ENCODE measurements around the gene SBF2.

The SBF2 gene

GRCh38 chr11:10293423-10294289 is at the start of gene SBF2:
SBF2 (minus strand) TSS chr11:10294219; CDS start chr11:10294069, 150 bp downstream.
- peak within 1 kb of the TSS; percentile 94 for H3K27ac ChIP-seq (ENCODE audit: low read depth, low read length)
- H3K4me1 ChIP-seq (ENCODE audit: control insufficient read depth, insufficient read depth, low read length), result peaks cover 35% of the 10 kb centered on the region
- H3K36me3 ChIP-seq (ENCODE audit: control insufficient read depth, insufficient read depth, low read length), result no peaks in the 10 kb centered on the region
- H3K4me3 ChIP-seq (ENCODE audit: low read depth, low read length), result peak within 1 kb of the TSS; percentile 87
- peaks cover 6% of the 10 kb centered on the region; the same call in 1 of the 2 replicates for H3K27me3 ChIP-seq (ENCODE audit: control insufficient read depth, insufficient read depth, low read length)
- no peaks in the 10 kb centered on the region for H3K9me3 ChIP-seq (ENCODE audit: control insufficient read depth, insufficient read depth, low read length)
- H3K9ac ChIP-seq (ENCODE audit: low read depth, low read length), result peak within 1 kb of the TSS; percentile 57

- Histone ChIP-seq H3K27me3 (ENCODE audit: control insufficient read depth, insufficient read depth, low read length) (no peaks in the 10 kb centered on the region), H3K4me1 (ENCODE audit: control insufficient read depth, insufficient read depth, low read length) (no peaks in the 10 kb centered on the region), H3K36me3 (ENCODE audit: control insufficient read depth, insufficient read depth, low read length) (no peaks in the 10 kb centered on the region), H3K4me3 (ENCODE audit: low read depth, low read length) (no peak overlapping the region), H3K9me3 (ENCODE audit: control insufficient read depth, insufficient read depth, low read length) (peaks cover 3% of the 10 kb centered on the region; the same call in 1 of the 2 replicates), H3K27ac (ENCODE audit: low read depth, low read length) (no peak overlapping the region), H3K9ac (ENCODE audit: low read depth, low read length) (no peak overlapping the region)
These were observed 44.3 kb upstream of the SBF2 start for GRCh38 chr11:10338287-10338686.

- H3K4me1 ChIP-seq (ENCODE audit: control insufficient read depth, insufficient read depth, low read length), result no peaks in the 10 kb centered on the region
- no peak overlapping the region for H3K9ac ChIP-seq (ENCODE audit: low read depth, low read length)
- no peaks in the 10 kb centered on the region for H3K27me3 ChIP-seq (ENCODE audit: control insufficient read depth, insufficient read depth, low read length)
- no peaks in the 10 kb centered on the region for H3K36me3 ChIP-seq (ENCODE audit: control insufficient read depth, insufficient read depth, low read length)
- no peak overlapping the region for H3K27ac ChIP-seq (ENCODE audit: low read depth, low read length)
- peaks cover 3% of the 10 kb centered on the region; the same call in 1 of the 2 replicates for H3K9me3 ChIP-seq (ENCODE audit: control insufficient read depth, insufficient read depth, low read length)
- H3K4me3 ChIP-seq (ENCODE audit: low read depth, low read length), result no peak overlapping the region
These were observed 39.5 kb upstream of the SBF2 start for GRCh38 chr11:10333490-10333889.

GRCh38 chr11:10331548-10332289 is 37.7 kb upstream of the SBF2 start:
- Histone ChIP-seq H3K27ac (ENCODE audit: low read depth, low read length) (no peak overlapping the region), H3K9me3 (ENCODE audit: control insufficient read depth, insufficient read depth, low read length) (no peaks in the 10 kb centered on the region), H3K4me1 (ENCODE audit: control insufficient read depth, insufficient read depth, low read length) (0 out of 2 replicates have a peak, but pooled peaks cover 4% of the 10 kb centered on the region), H3K4me3 (ENCODE audit: low read depth, low read length) (no peak overlapping the region), H3K27me3 (ENCODE audit: control insufficient read depth, insufficient read depth, low read length) (no peaks in the 10 kb centered on the region), H3K9ac (ENCODE audit: low read depth, low read length) (no peak overlapping the region), H3K36me3 (ENCODE audit: control insufficient read depth, insufficient read depth, low read length) (no peaks in the 10 kb centered on the region)

GRCh38 chr11:10329935-10330334 is 35.9 kb upstream of the SBF2 start:
- no peaks in the 10 kb centered on the region for H3K36me3 ChIP-seq (ENCODE audit: control insufficient read depth, insufficient read depth, low read length)
- no peak overlapping the region for H3K4me3 ChIP-seq (ENCODE audit: low read depth, low read length)
- no peaks in the 10 kb centered on the region for H3K9me3 ChIP-seq (ENCODE audit: control insufficient read depth, insufficient read depth, low read length)
- 0 out of 2 replicates have a peak, but pooled peaks cover 11% of the 10 kb centered on the region for H3K4me1 ChIP-seq (ENCODE audit: control insufficient read depth, insufficient read depth, low read length)
- no peak overlapping the region for H3K27ac ChIP-seq (ENCODE audit: low read depth, low read length)
- no peak overlapping the region for H3K9ac ChIP-seq (ENCODE audit: low read depth, low read length)
- H3K27me3 ChIP-seq (ENCODE audit: control insufficient read depth, insufficient read depth, low read length), result no peaks in the 10 kb centered on the region

- Histone ChIP-seq H3K36me3 (ENCODE audit: control insufficient read depth, insufficient read depth, low read length) (no peaks in the 10 kb centered on the region), H3K9ac (ENCODE audit: low read depth, low read length) (no peak overlapping the region), H3K27ac (ENCODE audit: low read depth, low read length) (no peak overlapping the region), H3K27me3 (ENCODE audit: control insufficient read depth, insufficient read depth, low read length) (no peaks in the 10 kb centered on the region), H3K4me1 (ENCODE audit: control insufficient read depth, insufficient read depth, low read length) (0 out of 2 replicates have a peak, but pooled peaks cover 11% of the 10 kb centered on the region), H3K9me3 (ENCODE audit: control insufficient read depth, insufficient read depth, low read length) (no peaks in the 10 kb centered on the region), H3K4me3 (ENCODE audit: low read depth, low read length) (no peak overlapping the region)
These were observed 35.3 kb upstream of the SBF2 start for GRCh38 chr11:10329356-10329755.

GRCh38 chr11:10328314-10329098 is 34.5 kb upstream of the SBF2 start:
- Histone ChIP-seq H3K27me3 (ENCODE audit: control insufficient read depth, insufficient read depth, low read length) (no peaks in the 10 kb centered on the region), H3K4me3 (ENCODE audit: low read depth, low read length) (no peak overlapping the region), H3K9me3 (ENCODE audit: control insufficient read depth, insufficient read depth, low read length) (no peaks in the 10 kb centered on the region), H3K4me1 (ENCODE audit: control insufficient read depth, insufficient read depth, low read length) (peaks cover 19% of the 10 kb centered on the region), H3K36me3 (ENCODE audit: control insufficient read depth, insufficient read depth, low read length) (no peaks in the 10 kb centered on the region), H3K27ac (ENCODE audit: low read depth, low read length) (no peak overlapping the region), H3K9ac (ENCODE audit: low read depth, low read length) (no peak overlapping the region)

GRCh38 chr11:10327254-10327653 is 33.2 kb upstream of the SBF2 start:
- Histone ChIP-seq H3K4me3 (ENCODE audit: low read depth, low read length) (no peak overlapping the region), H3K4me1 (ENCODE audit: control insufficient read depth, insufficient read depth, low read length) (peaks cover 28% of the 10 kb centered on the region), H3K27me3 (ENCODE audit: control insufficient read depth, insufficient read depth, low read length) (no peaks in the 10 kb centered on the region), H3K9ac (ENCODE audit: low read depth, low read length) (no peak overlapping the region), H3K27ac (ENCODE audit: low read depth, low read length) (no peak overlapping the region), H3K36me3 (ENCODE audit: control insufficient read depth, insufficient read depth, low read length) (no peaks in the 10 kb centered on the region), H3K9me3 (ENCODE audit: control insufficient read depth, insufficient read depth, low read length) (no peaks in the 10 kb centered on the region)

GRCh38 chr11:10326012-10326964 is 32.3 kb upstream of the SBF2 start:
- Histone ChIP-seq H3K9me3 (ENCODE audit: control insufficient read depth, insufficient read depth, low read length) (no peaks in the 10 kb centered on the region), H3K4me3 (ENCODE audit: low read depth, low read length) (no peak overlapping the region), H3K27me3 (ENCODE audit: control insufficient read depth, insufficient read depth, low read length) (no peaks in the 10 kb centered on the region), H3K9ac (ENCODE audit: low read depth, low read length) (no peak overlapping the region), H3K4me1 (ENCODE audit: control insufficient read depth, insufficient read depth, low read length) (peaks cover 28% of the 10 kb centered on the region), H3K36me3 (ENCODE audit: control insufficient read depth, insufficient read depth, low read length) (no peaks in the 10 kb centered on the region), H3K27ac (ENCODE audit: low read depth, low read length) (peak overlapping the region; percentile 48)
